Upper lobe of right lung (tissue), 1 donor: Measurements from ENCODE around the gene IBA57. TPM values are rescaled to one million over a fixed set of nuclear protein-coding genes. Genes with fewer than 3 reads are reported as not detected.

Experiments
- ATAC-seq: fragments of 200-7000 bp; cut with Tn5 transposase; one replicate; pipeline ENCODE4 v1.9.1; 2020; ENCODE audit warnings: mild to moderate bottlenecking, moderate library complexity
- DNase-seq: peaks from one replicate; pipeline ENCODE4 v3.0.0-alpha.2; 2020
- H3K27ac ChIP-seq: fragments of 200-600 bp; one replicate; pipeline ENCODE4 v1.8.0; 2022
- H3K27me3 ChIP-seq: fragments of 200-600 bp; one replicate; pipeline ENCODE4 v1.8.0; 2022; ENCODE audit warnings: mild to moderate bottlenecking
- H3K36me3 ChIP-seq: fragments of 200-600 bp; one replicate; pipeline ENCODE4 v1.8.0; 2022
- H3K4me1 ChIP-seq: fragments of 200-600 bp; one replicate; pipeline ENCODE4 v1.8.0; 2022
- H3K4me3 ChIP-seq: fragments of 200-600 bp; one replicate; pipeline ENCODE4 v1.8.0; 2022; ENCODE audit warnings: mild to moderate bottlenecking
- H3K9me3 ChIP-seq: fragments of 200-600 bp; one replicate; pipeline ENCODE4 v1.8.0; 2022
- CTCF ChIP-seq: fragments of 200-600 bp; IDR thresholded peaks from one replicate; pipeline ENCODE4 v1.8.0; 2022; ENCODE audit warnings: antibody characterized with exemption
- intact Hi-C: fragments of 100-400 bp; cut with DNase I; formaldehyde crosslinking; loops from one replicate; pipeline ENCODE4 v1.11.0; 2022
- total RNA-seq: library from RNA; stranded (reverse); fragmentation: NEBNext Ultra II Directional; extraction: Animal tissue kit (Norgen Biotek cat#: 25700); gene quantifications from one replicate; pipeline ENCODE4 v1.2.1, GENCODE V29; 2021
- donor health status: DM: no; HTN: yes; CAD: no; lungs with severe emphysema.

IBA57 gene
- total RNA-seq, 1 donor from 2014 or later, result 13.0 TPM

- TF ChIP-seq CTCF, result peak; percentile 38
- Histone ChIP-seq H3K4me3 (no peak overlapping the region), H3K4me1 (peaks cover 11% of the 10 kb centered on the region), H3K27ac (peak overlapping the region; percentile 66), H3K27me3 (no peaks in the 10 kb centered on the region), H3K9me3 (no peaks in the 10 kb centered on the region), H3K36me3 (peaks cover 3% of the 10 kb centered on the region)
- DNase-seq, result no peak
- no peak for ATAC-seq
- intact Hi-C loops, result no loop called here
Observed at GRCh38 chr1:228180271-228180958, 14.8 kb downstream of the IBA57 start.

- no peaks in the 10 kb centered on the region for H3K9me3 ChIP-seq
- ATAC-seq (no peak), DNase-seq (no peak)
- no peaks in the 10 kb centered on the region for H3K27me3 ChIP-seq
- H3K36me3 ChIP-seq, result no peaks in the 10 kb centered on the region
- H3K4me1 ChIP-seq, result peaks cover 11% of the 10 kb centered on the region
- H3K27ac ChIP-seq, result peak overlapping the region; percentile 11
- no peak overlapping the region for H3K4me3 ChIP-seq
- no peak for TF ChIP-seq CTCF
- intact Hi-C loops, result no loop called here
Observed at GRCh38 chr1:228180959-228181644, 15.5 kb downstream of the IBA57 start.

GRCh38 chr1:228181645-228182034 lies 16.0 kb downstream of the IBA57 start:
- Histone ChIP-seq H3K4me1 (peaks cover 11% of the 10 kb centered on the region), H3K27ac (no peak overlapping the region), H3K4me3 (no peak overlapping the region), H3K27me3 (no peaks in the 10 kb centered on the region), H3K36me3 (no peaks in the 10 kb centered on the region), H3K9me3 (no peaks in the 10 kb centered on the region)
- no peak for TF ChIP-seq CTCF
- intact Hi-C loops, result no loop called here
- ATAC-seq (no peak), DNase-seq (no peak)

GRCh38 chr1:228182296-228183030 lies 16.9 kb downstream of the IBA57 start:
- no peaks in the 10 kb centered on the region for H3K27me3 ChIP-seq
- no peak overlapping the region for H3K27ac ChIP-seq
- ATAC-seq (no peak), DNase-seq (no peak)
- H3K4me3 ChIP-seq, result no peak overlapping the region
- peaks cover 11% of the 10 kb centered on the region for H3K4me1 ChIP-seq
- H3K9me3 ChIP-seq, result no peaks in the 10 kb centered on the region
- intact Hi-C loops, result no loop called here
- no peak for TF ChIP-seq CTCF
- H3K36me3 ChIP-seq, result no peaks in the 10 kb centered on the region

GRCh38 chr1:228184152-228184551 lies 18.5 kb downstream of the IBA57 start:
- no peak for DNase-seq
- no peak overlapping the region for H3K4me3 ChIP-seq
- H3K9me3 ChIP-seq, result no peaks in the 10 kb centered on the region
- H3K27ac ChIP-seq, result no peak overlapping the region
- H3K27me3 ChIP-seq, result no peaks in the 10 kb centered on the region
- H3K4me1 ChIP-seq, result peaks cover 4% of the 10 kb centered on the region
- intact Hi-C loops, result no loop called here
- TF ChIP-seq CTCF, result no peak
- H3K36me3 ChIP-seq, result no peaks in the 10 kb centered on the region
- no peak for ATAC-seq
